HG02571 (cell line): Measurements from ENCODE around the gene PUM2.

Experiments
- ATAC-seq: cut with Tn5 transposase; IDR thresholded peaks from one replicate; pipeline ENCODE4 v1.9.1; 2021; ENCODE audit warnings: mild to moderate bottlenecking, moderate library complexity; ENCODE audit not compliant: unreplicated experiment

PUM2 gene

GRCh38 chr2:20346565-20347381, 3.9 kb downstream of the PUM2 start:
- no peak for ATAC-seq

GRCh38 chr2:20343128-20343527, 7.5 kb downstream of the PUM2 start:
- no peak for ATAC-seq

- ATAC-seq, result no peak
Observed at GRCh38 chr2:20339012-20339411, 11.6 kb downstream of the PUM2 start.

GRCh38 chr2:20334605-20335203, 15.9 kb downstream of the PUM2 start:
- no peak for ATAC-seq

- ATAC-seq, result no peak
Observed at GRCh38 chr2:20333738-20334137, 16.9 kb downstream of the PUM2 start.

GRCh38 chr2:20330192-20330591, 20.5 kb downstream of the PUM2 start:
- ATAC-seq, result no peak

- no peak for ATAC-seq
Observed at GRCh38 chr2:20327370-20327769, 23.3 kb downstream of the PUM2 start.

GRCh38 chr2:20326163-20326780, 24.4 kb downstream of the PUM2 start:
- ATAC-seq, result no peak

- no peak for ATAC-seq
Observed at GRCh38 chr2:20322527-20323300, 27.9 kb downstream of the PUM2 start.

GRCh38 chr2:20317690-20318089, 33.0 kb downstream of the PUM2 start:
- no peak for ATAC-seq

GRCh38 chr2:20317197-20317596, 33.4 kb downstream of the PUM2 start:
- ATAC-seq, result no peak

- no peak for ATAC-seq
Observed at GRCh38 chr2:20314562-20315501, 35.8 kb downstream of the PUM2 start.

GRCh38 chr2:20313659-20314058, 37.0 kb downstream of the PUM2 start:
- no peak for ATAC-seq

GRCh38 chr2:20309001-20309400, 41.6 kb downstream of the PUM2 start:
- no peak for ATAC-seq

GRCh38 chr2:20307311-20307710, 43.3 kb downstream of the PUM2 start:
- no peak for ATAC-seq

GRCh38 chr2:20304411-20304810, 46.2 kb downstream of the PUM2 start:
- no peak for ATAC-seq

- ATAC-seq, result no peak
Observed at GRCh38 chr2:20303966-20304365, 46.7 kb downstream of the PUM2 start.

- no peak for ATAC-seq
Observed at GRCh38 chr2:20302019-20302418, 48.6 kb downstream of the PUM2 start.

- no peak for ATAC-seq
Observed at GRCh38 chr2:20300656-20301055, 50.0 kb downstream of the PUM2 start.

GRCh38 chr2:20299113-20299512, 51.5 kb downstream of the PUM2 start:
- no peak for ATAC-seq
